SK-N-SH treated with all-trans-retinoic acid at 6 μM for 48 hours (cell line): ENCODE results near the gene IL13RA2.

Experiments used
- ATAC-seq: fragments of 200-7000 bp; cut with Tn5 transposase; 3 replicates; pipeline ENCODE4 v1.9.1; 2020; ENCODE audit warnings: mild to moderate bottlenecking, moderate library complexity
- ARNTL ChIP-seq: fragments of 450-650 bp; formaldehyde crosslinking; IDR thresholded peaks from 2 replicates; pipeline ENCODE4 v1.5.0; 2020; ENCODE audit warnings: low read depth, mild to moderate bottlenecking, moderate library complexity, borderline replicate concordance
- BACH2 ChIP-seq: fragments of 250-450 bp; sonication (Bioruptor Pico); IDR thresholded peaks from 2 replicates; pipeline ENCODE4 v1.9.0; 2021; ENCODE audit warnings: mild to moderate bottlenecking, borderline replicate concordance
- CSDC2 ChIP-seq: fragments of 250-450 bp; sonication (Bioruptor Pico); IDR thresholded peaks from 2 replicates; pipeline ENCODE4 v1.5.0; 2020; ENCODE audit warnings: mild to moderate bottlenecking, moderate library complexity
- ESRRG ChIP-seq: fragments of 250-450 bp; sonication (Bioruptor Pico); IDR thresholded peaks from 2 replicates; pipeline ENCODE4 v1.6.1; 2021; ENCODE audit warnings: mild to moderate bottlenecking
- ISL1 ChIP-seq: fragments of 250-450 bp; sonication (Bioruptor Pico); IDR thresholded peaks from 2 replicates; pipeline ENCODE4 v2.1.2; 2022; ENCODE audit warnings: mild to moderate bottlenecking, moderate library complexity
- OSR1 ChIP-seq: fragments of 250-450 bp; sonication (Bioruptor Pico); IDR thresholded peaks from 2 replicates; pipeline ENCODE4 v1.8.0; 2022; ENCODE audit warnings: moderate library complexity, mild to moderate bottlenecking, inconsistent platforms
- RARB ChIP-seq: fragments of 250-450 bp; sonication (Bioruptor Pico); IDR thresholded peaks from 2 replicates; pipeline ENCODE4 v1.8.0; 2021; ENCODE audit warnings: mild to moderate bottlenecking, moderate library complexity
- TCF4 ChIP-seq: fragments of 250-450 bp; sonication (Bioruptor Pico); IDR thresholded peaks from 2 replicates; pipeline ENCODE4 v1.8.0; 2021; ENCODE audit warnings: mild to moderate bottlenecking, moderate library complexity, borderline replicate concordance
- TOX ChIP-seq: fragments of 250-450 bp; sonication (Bioruptor Pico); IDR thresholded peaks from 2 replicates; pipeline ENCODE4 v1.8.0; 2021; ENCODE audit warnings: mild to moderate bottlenecking, moderate library complexity, borderline replicate concordance
- ZC3H10 ChIP-seq: fragments of 250-450 bp; sonication (Bioruptor Pico); IDR thresholded peaks from 2 replicates; pipeline ENCODE4 v1.5.1; 2021; ENCODE audit warnings: mild to moderate bottlenecking, moderate library complexity
- ZFP3 ChIP-seq: fragments of 250-450 bp; sonication (Bioruptor Pico); IDR thresholded peaks from 2 replicates; pipeline ENCODE4 v1.5.0; 2020; ENCODE audit warnings: mild to moderate bottlenecking, moderate library complexity
- ZNF565 ChIP-seq: fragments of 450-650 bp; formaldehyde crosslinking; conservative IDR thresholded peaks from 2 replicates; pipeline ENCODE4 v1.5.0; 2020; ENCODE audit warnings: low read depth, mild to moderate bottlenecking, moderate library complexity
- ZNF70 ChIP-seq: fragments of 450-650 bp; formaldehyde crosslinking; IDR thresholded peaks from 2 replicates; pipeline ENCODE4 v1.5.0; 2020; ENCODE audit warnings: mild to moderate bottlenecking, moderate library complexity
- TF ChIP-seq, protein P1 (sequence below): fragments of 250-450 bp; sonication (Bioruptor Pico); IDR thresholded peaks from 2 replicates; pipeline ENCODE4 v1.5.1; 2020; ENCODE audit warnings: low read depth, mild to moderate bottlenecking, moderate library complexity
- TF ChIP-seq, protein P2 (sequence below): fragments of 250-450 bp; sonication (Bioruptor Pico); IDR thresholded peaks from 2 replicates; pipeline ENCODE4 v1.5.1; 2021; ENCODE audit warnings: mild to moderate bottlenecking, moderate library complexity
- TF ChIP-seq, protein P3 (sequence below): fragments of 250-450 bp; sonication (Bioruptor Pico); IDR thresholded peaks from 2 replicates; pipeline ENCODE4 v1.8.0; 2021; ENCODE audit warnings: low read depth, mild to moderate bottlenecking, moderate library complexity, borderline replicate concordance
- TF ChIP-seq, protein P4 (sequence below): fragments of 250-450 bp; sonication (Bioruptor Pico); IDR thresholded peaks from 2 replicates; pipeline ENCODE4 v1.5.0; 2020; ENCODE audit warnings: mild to moderate bottlenecking, moderate library complexity

The IL13RA2 gene

DNA sequence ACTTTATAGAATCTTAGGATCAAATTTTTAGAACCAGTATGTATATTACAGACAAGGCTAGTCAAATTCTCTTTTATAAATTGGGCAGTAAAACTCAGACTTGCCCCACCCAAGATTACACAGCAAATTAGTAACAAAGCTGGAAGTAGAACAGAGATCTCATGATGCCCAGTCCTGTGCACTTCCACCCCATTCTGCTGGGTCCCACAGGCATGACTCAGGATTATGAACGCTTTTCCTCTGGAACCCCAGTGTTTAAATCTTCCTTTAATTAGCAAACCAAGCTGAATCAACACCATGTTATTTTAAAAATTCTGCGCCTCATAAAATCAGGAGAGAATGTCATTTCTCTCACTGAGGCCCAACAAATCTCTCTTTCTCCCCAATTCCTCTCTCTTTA lies 1.5 kb upstream of the IL13RA2 start:
- TF ChIP-seq, protein P1, sequence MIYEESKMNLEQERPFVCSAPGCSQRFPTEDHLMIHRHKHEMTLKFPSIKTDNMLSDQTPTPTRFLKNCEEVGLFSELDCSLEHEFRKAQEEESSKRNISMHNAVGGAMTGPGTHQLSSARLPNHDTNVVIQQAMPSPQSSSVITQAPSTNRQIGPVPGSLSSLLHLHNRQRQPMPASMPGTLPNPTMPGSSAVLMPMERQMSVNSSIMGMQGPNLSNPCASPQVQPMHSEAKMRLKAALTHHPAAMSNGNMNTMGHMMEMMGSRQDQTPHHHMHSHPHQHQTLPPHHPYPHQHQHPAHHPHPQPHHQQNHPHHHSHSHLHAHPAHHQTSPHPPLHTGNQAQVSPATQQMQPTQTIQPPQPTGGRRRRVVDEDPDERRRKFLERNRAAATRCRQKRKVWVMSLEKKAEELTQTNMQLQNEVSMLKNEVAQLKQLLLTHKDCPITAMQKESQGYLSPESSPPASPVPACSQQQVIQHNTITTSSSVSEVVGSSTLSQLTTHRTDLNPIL: no peak
- ATAC-seq: no peak

DNA sequence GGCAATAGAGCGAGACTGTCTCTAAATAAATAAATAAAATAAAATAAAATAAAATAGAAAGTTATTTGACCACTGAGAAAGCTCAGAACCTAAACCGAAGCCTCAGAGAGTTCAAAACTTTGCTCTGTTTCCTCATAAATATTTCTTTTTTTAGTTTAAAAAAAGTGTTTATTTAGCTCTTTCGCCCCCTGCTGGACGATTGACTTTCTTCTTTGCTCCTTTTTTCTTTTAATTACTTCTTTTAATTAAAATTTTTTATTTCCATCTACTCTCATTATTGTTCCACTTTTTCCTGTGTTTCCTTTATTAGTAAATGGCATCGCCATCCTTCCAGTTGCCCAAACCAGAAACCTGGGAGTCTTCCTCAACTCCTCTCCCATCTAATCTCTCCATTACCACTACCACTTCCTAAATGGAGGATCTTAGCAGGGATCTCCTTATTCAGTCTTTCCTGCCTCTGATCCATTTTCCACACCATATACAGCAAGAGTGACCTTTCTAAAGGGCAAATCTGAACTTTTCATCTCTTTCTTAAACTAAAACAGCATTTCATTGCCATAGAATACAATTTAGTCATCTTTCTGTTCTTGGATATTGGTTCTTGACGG lies 728 bp upstream of the IL13RA2 start:
- TF ChIP-seq CSDC2 (CRISPR knock-in tag) (no peak), ISL1 (no peak)
- TF ChIP-seq, protein P2, sequence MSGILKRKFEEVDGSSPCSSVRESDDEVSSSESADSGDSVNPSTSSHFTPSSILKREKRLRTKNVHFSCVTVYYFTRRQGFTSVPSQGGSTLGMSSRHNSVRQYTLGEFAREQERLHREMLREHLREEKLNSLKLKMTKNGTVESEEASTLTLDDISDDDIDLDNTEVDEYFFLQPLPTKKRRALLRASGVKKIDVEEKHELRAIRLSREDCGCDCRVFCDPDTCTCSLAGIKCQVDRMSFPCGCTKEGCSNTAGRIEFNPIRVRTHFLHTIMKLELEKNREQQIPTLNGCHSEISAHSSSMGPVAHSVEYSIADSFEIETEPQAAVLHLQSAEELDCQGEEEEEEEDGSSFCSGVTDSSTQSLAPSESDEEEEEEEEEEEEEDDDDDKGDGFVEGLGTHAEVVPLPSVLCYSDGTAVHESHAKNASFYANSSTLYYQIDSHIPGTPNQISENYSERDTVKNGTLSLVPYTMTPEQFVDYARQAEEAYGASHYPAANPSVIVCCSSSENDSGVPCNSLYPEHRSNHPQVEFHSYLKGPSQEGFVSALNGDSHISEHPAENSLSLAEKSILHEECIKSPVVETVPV (CRISPR knock-in tag): no peak
- TF ChIP-seq, protein P3, sequence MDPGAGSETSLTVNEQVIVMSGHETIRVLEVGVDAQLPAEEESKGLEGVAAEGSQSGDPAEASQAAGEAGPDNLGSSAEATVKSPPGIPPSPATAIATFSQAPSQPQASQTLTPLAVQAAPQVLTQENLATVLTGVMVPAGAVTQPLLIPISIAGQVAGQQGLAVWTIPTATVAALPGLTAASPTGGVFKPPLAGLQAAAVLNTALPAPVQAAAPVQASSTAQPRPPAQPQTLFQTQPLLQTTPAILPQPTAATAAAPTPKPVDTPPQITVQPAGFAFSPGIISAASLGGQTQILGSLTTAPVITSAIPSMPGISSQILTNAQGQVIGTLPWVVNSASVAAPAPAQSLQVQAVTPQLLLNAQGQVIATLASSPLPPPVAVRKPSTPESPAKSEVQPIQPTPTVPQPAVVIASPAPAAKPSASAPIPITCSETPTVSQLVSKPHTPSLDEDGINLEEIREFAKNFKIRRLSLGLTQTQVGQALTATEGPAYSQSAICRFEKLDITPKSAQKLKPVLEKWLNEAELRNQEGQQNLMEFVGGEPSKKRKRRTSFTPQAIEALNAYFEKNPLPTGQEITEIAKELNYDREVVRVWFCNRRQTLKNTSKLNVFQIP (CRISPR knock-in tag): no peak
- no peak for ATAC-seq

DNA sequence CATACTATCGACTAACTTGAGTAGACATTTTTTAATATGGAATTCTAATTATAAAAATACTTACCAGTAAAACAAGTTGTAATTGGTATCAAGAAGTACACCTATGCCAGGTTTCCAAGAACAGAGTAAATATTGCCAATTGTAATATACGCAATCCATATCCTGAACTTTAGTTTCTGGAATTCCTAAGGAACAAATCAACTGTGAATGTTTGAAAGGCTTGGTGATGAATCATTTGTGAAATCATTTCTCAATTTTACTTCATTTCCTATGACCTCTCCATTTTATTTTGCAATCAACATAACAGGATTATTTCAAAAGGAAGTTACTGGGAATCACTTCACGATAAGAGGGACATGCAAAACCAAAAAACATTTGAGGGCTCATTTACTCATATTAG lies 3.7 kb downstream of the IL13RA2 start:
- TF ChIP-seq CSDC2 (CRISPR knock-in tag): no peak
- TF ChIP-seq ESRRG (CRISPR knock-in tag): no peak
- TF ChIP-seq ZFP3 (CRISPR knock-in tag): no peak
- no peak for TF ChIP-seq ZNF70 (CRISPR knock-in tag)
- TF ChIP-seq ISL1: no peak
- no peak for TF ChIP-seq TCF4
- TF ChIP-seq BACH2 (CRISPR knock-in tag): no peak
- no peak for TF ChIP-seq ZC3H10 (CRISPR knock-in tag)
- TF ChIP-seq, protein P1: no peak
- TF ChIP-seq, protein P4, sequence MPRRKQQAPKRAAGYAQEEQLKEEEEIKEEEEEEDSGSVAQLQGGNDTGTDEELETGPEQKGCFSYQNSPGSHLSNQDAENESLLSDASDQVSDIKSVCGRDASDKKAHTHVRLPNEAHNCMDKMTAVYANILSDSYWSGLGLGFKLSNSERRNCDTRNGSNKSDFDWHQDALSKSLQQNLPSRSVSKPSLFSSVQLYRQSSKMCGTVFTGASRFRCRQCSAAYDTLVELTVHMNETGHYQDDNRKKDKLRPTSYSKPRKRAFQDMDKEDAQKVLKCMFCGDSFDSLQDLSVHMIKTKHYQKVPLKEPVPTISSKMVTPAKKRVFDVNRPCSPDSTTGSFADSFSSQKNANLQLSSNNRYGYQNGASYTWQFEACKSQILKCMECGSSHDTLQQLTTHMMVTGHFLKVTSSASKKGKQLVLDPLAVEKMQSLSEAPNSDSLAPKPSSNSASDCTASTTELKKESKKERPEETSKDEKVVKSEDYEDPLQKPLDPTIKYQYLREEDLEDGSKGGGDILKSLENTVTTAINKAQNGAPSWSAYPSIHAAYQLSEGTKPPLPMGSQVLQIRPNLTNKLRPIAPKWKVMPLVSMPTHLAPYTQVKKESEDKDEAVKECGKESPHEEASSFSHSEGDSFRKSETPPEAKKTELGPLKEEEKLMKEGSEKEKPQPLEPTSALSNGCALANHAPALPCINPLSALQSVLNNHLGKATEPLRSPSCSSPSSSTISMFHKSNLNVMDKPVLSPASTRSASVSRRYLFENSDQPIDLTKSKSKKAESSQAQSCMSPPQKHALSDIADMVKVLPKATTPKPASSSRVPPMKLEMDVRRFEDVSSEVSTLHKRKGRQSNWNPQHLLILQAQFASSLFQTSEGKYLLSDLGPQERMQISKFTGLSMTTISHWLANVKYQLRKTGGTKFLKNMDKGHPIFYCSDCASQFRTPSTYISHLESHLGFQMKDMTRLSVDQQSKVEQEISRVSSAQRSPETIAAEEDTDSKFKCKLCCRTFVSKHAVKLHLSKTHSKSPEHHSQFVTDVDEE (CRISPR knock-in tag): no peak
- TF ChIP-seq ZNF565 (CRISPR knock-in tag): no peak
- no peak for ATAC-seq

DNA sequence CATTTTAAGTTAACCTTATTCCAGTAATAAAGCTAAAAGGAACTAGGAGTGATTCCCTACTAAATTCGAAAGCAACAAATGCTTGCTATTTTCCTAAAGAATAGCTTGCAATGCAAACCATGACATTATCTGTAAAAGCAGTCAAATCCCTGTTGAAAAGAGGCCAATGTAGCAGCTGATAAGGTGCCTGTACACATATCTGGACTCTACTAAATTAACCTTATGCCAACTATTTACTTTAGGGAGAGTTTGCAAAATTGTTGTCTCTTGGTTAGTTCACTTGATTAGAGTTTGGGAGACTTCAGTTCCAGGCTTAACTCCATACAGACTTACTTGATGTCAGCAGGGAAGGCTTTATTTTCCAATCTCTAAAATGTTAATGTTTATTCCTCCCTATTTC lies 6.0 kb downstream of the IL13RA2 start:
- ATAC-seq: no peak
- TF ChIP-seq, protein P2 (CRISPR knock-in tag): no peak

DNA sequence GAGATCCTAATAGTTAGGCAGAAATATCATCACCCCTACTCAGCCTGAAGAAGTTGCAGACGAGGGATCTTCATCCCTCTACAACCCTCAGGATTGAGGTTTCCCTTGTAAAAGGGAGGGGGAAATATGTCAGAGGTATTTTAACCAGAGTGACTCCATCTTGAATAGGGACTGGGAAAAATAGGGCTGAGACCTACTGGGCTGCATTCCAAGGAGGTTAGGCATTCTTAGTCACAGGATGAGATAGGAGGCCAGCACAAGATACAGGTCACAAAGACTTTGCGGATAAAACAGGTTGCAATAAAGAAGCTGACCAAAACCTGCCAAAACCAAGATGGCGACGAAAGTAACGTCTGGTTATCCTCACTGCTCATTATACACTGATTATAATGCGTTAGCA lies 17.5 kb downstream of the IL13RA2 start:
- TF ChIP-seq, protein P4 (CRISPR knock-in tag): no peak
- TF ChIP-seq TCF4 (no peak), RARB (CRISPR knock-in tag) (no peak), OSR1 (no peak), ARNTL (CRISPR knock-in tag) (no peak), ZFP3 (CRISPR knock-in tag) (no peak), ISL1 (no peak), CSDC2 (CRISPR knock-in tag) (no peak), TOX (no peak)
- no peak for ATAC-seq
